ENCODE results near the gene THEM5.

- no peak for TF ChIP-seq CTCF (IDR thresholded peaks at IDR 0.05 in 2 of 3, conservative IDR thresholded peaks at IDR 0.05 in 1 of 3; ENCODE audit: control insufficient read depth in 2 of 3, extremely low read depth in 1 of 3, insufficient read depth in 1 of 3, low read depth in 3 of 3, low read length in 3 of 3)
- no peak for TF ChIP-seq BACH1 (IDR thresholded peaks at IDR 0.05; ENCODE audit: borderline replicate concordance)
- TF ChIP-seq CBFB (IDR thresholded peaks at IDR 0.05; ENCODE audit: low read depth), result no peak
- TF ChIP-seq MAX (IDR thresholded peaks at IDR 0.05; ENCODE audit: low read depth, low read length), result no peak
- TF ChIP-seq EED (IDR thresholded peaks at IDR 0.05; ENCODE audit: low read depth), result no peak
- TF ChIP-seq JUND (IDR thresholded peaks at IDR 0.05; ENCODE audit: low read depth, low read length), result no peak
- no peak for TF ChIP-seq YY1 (IDR thresholded peaks at IDR 0.05; ENCODE audit: low read depth, low read length)
- TF ChIP-seq BHLHE40 (IDR thresholded peaks at IDR 0.05; ENCODE audit: borderline replicate concordance in 1 of 2, low read depth in 2 of 2, low read length in 1 of 2), result no peak
- no peak for TF ChIP-seq ATF2 (IDR thresholded peaks at IDR 0.05; ENCODE audit: low read length)
Measured at GRCh38 chr1:151837884-151838221, 15.7 kb downstream of the THEM5 start.

All from GM12878 (cell line).